IPS-18a (cell line): ENCODE results near the gene ACSL1.

Experiments
- H3K27ac ChIP-seq: one replicate; pipeline ENCODE4 v1.5.1; 2013; ENCODE audit warnings: low read length
- H3K27me3 ChIP-seq: one replicate; pipeline ENCODE4 v1.6.1; 2013; ENCODE audit warnings: mild to moderate bottlenecking, low read length; ENCODE audit not compliant: control insufficient read depth, insufficient read depth
- H3K36me3 ChIP-seq: one replicate; pipeline ENCODE4 v1.6.1; 2013; ENCODE audit warnings: low read depth, low read length; ENCODE audit not compliant: control insufficient read depth
- H3K4me1 ChIP-seq: one replicate; pipeline ENCODE4 v1.6.1; 2013; ENCODE audit warnings: low read depth, low read length; ENCODE audit not compliant: control insufficient read depth
- H3K4me3 ChIP-seq: one replicate; pipeline ENCODE4 v1.5.1; 2013; ENCODE audit warnings: low read length
- H3K9ac ChIP-seq: one replicate; pipeline ENCODE4 v1.6.1; 2013; ENCODE audit warnings: mild to moderate bottlenecking, low read length, moderate library complexity
- H3K9me3 ChIP-seq: one replicate; pipeline ENCODE4 v1.6.1; 2013; ENCODE audit warnings: low read depth, low read length; ENCODE audit not compliant: control insufficient read depth

ACSL1 gene

DNA sequence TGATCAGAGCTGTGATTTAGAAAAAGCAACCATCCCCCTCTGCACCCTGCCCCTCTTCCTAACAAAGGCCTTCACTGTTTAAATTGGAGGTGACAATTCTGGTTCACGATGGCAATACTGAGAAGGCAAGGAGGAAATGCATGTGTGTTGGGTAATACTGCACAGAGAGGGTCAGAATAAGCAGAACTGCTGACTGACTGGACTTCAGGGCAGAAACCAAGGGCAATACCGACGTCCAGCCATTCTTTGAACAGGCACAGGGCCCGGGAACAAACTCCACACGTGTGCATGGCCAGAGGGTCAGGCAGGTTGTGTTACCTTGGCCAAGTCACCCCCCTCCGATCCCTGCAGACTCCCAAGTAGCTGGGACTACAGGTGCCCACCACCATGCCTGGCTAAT, 6.0 kb downstream of the ACSL1 start:
- peaks cover 5% of the 10 kb centered on the region for H3K4me1 ChIP-seq
- H3K4me3 ChIP-seq = no peak overlapping the region
- H3K9ac ChIP-seq = no peak overlapping the region
- no peak overlapping the region for H3K27ac ChIP-seq
- peaks cover 26% of the 10 kb centered on the region for H3K27me3 ChIP-seq
- no peaks in the 10 kb centered on the region for H3K9me3 ChIP-seq
- H3K36me3 ChIP-seq = no peaks in the 10 kb centered on the region

DNA sequence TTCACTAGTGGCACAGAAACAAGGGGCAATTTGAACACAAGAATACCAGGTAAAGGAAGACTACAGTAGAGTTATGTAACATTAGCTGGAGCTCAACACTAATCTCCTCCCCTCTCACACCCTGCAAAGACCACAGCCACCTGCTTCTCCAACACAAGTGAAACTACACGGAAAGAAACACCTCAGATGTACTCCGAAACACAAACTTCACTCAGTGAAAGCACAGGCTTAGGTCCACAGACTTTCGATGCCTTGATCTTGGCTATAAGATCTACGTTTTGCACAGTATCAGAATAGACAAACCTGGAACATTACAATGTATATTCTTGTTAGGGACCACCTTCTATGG, 7.6 kb downstream of the ACSL1 start:
- Histone ChIP-seq H3K4me3 (no peak overlapping the region), H3K9ac (no peak overlapping the region), H3K9me3 (no peaks in the 10 kb centered on the region), H3K27me3 (peaks cover 10% of the 10 kb centered on the region), H3K27ac (no peak overlapping the region), H3K36me3 (no peaks in the 10 kb centered on the region), H3K4me1 (peaks cover 5% of the 10 kb centered on the region)

DNA sequence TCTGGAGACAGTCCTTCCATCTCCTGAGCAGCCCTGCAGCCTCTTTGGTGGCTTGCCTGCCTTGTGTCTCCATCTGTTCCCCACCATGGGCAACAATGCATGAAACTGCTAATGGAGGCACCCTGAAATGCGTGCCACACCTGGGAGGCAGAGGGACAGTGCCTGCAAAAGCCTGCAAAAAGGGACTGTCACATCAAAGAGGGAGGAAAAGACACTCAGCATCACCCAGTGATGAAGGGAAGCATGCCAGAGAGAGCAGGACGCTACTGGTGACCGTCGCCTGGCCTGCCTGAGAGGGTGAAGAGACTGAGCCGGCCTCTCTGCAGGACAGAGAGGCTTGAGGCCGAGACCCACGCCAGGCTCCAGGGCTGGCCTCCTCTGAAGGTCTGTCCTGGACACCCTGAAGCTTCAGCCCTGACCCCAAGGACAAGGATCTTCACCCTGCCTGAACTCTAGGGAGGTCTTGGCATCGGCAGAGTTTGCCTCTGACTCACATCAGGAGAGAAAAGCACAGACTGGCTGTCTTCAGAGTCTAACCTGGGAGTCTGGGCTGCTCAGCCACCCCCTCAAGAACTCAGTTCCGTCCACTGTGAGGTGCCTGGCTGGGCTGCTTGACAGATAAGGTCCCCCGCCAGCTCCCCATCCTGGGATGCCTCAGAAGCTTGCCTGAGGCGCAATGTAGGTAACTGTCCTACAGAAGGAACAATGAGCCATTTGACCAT, 8.1 kb downstream of the ACSL1 start:
- H3K9me3 ChIP-seq = no peaks in the 10 kb centered on the region
- no peak overlapping the region for H3K4me3 ChIP-seq
- no peak overlapping the region for H3K9ac ChIP-seq
- peaks cover 5% of the 10 kb centered on the region for H3K27me3 ChIP-seq
- H3K4me1 ChIP-seq = peaks cover 5% of the 10 kb centered on the region
- no peaks in the 10 kb centered on the region for H3K36me3 ChIP-seq
- H3K27ac ChIP-seq = no peak overlapping the region

DNA sequence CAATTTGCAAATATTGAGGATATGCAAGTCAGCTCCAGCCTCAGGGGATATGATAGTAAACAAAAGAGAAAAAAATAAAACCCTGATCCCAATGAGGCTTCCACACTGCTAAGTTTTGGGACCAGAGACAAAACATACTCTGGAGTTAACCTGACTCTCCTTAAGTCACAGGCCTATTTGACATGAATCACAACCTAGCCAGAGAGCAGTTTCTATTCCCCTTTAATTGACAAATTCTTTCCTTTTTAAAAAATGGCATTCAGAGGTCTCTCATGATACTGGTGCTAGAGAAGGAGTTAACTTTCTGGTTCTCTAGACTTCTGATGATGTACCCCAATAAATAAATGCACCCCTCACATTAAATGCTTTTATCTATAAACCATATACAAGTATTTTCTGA, 8.8 kb downstream of the ACSL1 start:
- H3K9ac ChIP-seq = no peak overlapping the region
- no peaks in the 10 kb centered on the region for H3K9me3 ChIP-seq
- peaks cover 5% of the 10 kb centered on the region for H3K4me1 ChIP-seq
- H3K36me3 ChIP-seq = no peaks in the 10 kb centered on the region
- no peak overlapping the region for H3K4me3 ChIP-seq
- no peak overlapping the region for H3K27ac ChIP-seq
- no peaks in the 10 kb centered on the region for H3K27me3 ChIP-seq

DNA sequence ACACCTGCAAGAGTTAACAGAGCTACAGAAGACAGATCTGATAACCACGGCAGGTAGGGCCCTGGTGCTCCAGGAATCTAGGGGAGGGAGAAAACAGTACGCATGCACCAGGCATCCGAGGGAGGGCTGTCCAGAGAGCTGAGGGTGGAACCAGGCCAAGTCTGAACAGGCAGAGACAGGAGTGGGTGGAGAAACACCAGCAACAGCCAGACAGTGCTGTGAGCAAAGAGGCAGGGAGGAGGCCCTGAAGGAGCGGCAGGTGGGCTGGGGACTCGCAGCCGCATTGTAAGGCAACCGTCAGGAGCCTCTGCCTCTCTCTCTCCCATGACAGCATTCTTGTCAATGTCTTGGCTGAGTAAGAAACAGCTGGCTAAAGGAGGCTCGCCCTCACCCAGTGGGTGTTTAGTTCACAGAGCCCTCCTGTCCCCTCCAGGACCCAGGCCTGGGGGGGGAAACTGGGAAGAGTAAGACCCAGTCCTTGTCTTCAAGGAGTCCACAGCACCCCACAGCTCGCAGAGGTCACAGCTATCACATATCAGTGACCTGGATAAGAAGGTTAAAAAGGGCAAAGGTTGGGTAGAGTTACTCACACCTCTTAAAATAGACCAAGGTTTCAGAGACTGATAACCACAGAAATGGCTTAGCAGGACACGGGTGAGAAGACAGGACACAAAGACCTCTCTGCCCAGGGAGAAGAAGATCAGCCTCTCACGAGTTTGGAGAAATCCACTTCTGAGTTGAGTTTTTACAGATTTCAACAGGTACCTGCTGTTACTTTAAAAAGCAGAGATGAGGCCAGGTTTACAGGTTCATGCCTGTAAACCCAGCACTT, 10.5 kb downstream of the ACSL1 start:
- H3K9me3 ChIP-seq = no peaks in the 10 kb centered on the region
- H3K9ac ChIP-seq = no peak overlapping the region
- no peaks in the 10 kb centered on the region for H3K36me3 ChIP-seq
- no peaks in the 10 kb centered on the region for H3K27me3 ChIP-seq
- peaks cover 5% of the 10 kb centered on the region for H3K4me1 ChIP-seq
- H3K27ac ChIP-seq = no peak overlapping the region
- H3K4me3 ChIP-seq = no peak overlapping the region

DNA sequence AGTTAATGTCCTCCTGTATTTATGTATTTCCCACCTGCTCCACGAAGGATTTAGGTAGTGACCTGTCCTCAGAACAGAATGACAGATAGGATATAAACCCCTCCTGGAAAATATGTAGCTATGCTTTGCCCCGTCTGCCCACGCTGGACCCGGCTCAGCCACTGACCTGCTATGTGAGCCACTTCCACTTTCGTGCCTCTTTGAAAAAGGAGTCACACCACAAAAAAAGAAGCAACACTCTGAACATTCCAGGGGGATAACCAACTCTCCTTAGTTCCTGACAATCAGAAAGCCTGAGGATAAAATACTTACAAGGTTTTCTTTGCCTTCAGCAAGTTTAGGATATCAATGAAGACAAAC, 11.1 kb downstream of the ACSL1 start:
- Histone ChIP-seq H3K27ac (no peak overlapping the region), H3K4me3 (no peak overlapping the region), H3K4me1 (peaks cover 5% of the 10 kb centered on the region)

DNA sequence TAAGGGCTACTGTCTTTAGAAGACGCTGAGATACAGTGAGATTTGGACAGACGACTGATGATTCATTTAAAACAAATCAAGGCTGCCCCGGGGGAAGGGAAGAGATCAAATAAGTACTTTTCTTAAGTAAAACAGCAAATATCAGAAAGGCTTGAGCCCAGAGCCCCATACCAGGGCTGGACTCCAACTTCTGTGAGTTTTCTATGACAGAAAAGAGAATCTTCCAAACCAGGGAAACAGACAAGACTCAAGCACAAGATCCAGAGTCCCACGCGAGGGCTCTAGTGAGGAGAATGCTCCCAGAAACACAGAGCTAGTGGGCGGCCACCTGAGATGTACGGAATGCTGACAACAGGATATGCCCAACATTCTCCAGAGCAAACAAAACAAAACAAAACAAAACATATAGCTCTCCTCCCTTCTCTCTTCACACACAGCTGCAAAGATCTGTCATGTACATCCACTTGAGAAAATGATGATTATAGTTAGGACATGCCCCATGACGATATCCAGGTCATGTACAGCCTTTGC, 13.1 kb downstream of the ACSL1 start:
- Histone ChIP-seq H3K4me3 (no peak overlapping the region), H3K36me3 (no peaks in the 10 kb centered on the region), H3K27me3 (peaks cover 3% of the 10 kb centered on the region), H3K9me3 (no peaks in the 10 kb centered on the region), H3K27ac (no peak overlapping the region), H3K4me1 (peaks cover 21% of the 10 kb centered on the region), H3K9ac (no peak overlapping the region)

More for the DNA sequence above, 11.1 kb downstream of the ACSL1 start:
- H3K36me3 ChIP-seq = no peaks in the 10 kb centered on the region
- no peak overlapping the region for H3K9ac ChIP-seq
- H3K27me3 ChIP-seq = no peaks in the 10 kb centered on the region
- H3K9me3 ChIP-seq = no peaks in the 10 kb centered on the region

DNA sequence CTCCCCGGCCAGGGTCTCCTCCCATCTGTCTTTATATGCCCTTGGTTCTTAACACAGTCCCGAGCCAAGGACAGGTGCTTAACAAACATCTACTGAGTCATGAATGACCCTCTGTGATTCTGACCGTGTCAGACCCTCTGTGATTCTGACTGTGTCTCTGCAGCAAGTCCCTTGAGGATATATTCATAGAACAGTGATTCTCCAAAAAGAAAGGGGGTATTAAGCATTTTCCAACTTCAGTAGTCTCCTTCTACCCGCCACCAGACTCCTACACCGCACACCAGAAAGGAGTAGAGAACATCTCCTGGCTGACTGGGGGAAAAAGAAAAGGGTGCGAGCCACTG, 13.6 kb downstream of the ACSL1 start:
- Histone ChIP-seq H3K36me3 (no peaks in the 10 kb centered on the region), H3K27ac (no peak overlapping the region), H3K4me3 (no peak overlapping the region), H3K9me3 (no peaks in the 10 kb centered on the region), H3K4me1 (peaks cover 22% of the 10 kb centered on the region), H3K9ac (no peak overlapping the region), H3K27me3 (peaks cover 8% of the 10 kb centered on the region)

DNA sequence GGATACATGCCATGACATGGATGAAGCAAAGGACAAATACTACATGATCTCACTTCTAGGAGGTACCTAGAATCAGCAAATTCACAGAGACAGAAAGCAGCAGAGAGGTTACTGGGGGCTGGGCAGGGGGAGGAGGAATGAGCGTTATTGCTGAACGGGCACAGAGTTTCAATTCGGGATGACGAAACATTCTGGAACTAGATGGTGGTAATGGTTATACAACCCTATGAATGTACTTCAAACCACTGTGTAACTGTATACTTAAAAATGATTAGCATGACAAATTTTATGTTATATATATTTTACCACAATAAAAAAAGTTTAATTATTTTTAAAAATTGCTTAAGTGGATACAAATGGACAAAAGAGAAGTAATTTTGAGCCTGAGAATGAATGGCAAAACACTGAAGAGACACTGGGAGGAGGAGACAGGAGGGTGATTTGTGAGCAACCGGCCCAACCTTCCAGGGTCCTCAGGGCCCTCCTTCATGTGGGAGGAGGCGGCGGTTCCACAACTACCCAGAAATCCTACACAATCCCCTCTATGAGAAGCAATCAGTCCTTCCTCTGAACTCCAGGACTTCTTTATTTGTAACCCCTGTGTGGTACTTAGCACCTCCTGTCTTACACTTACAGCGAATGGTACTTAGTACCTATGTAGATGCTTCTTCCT, 14.1 kb downstream of the ACSL1 start:
- H3K27me3 ChIP-seq = peaks cover 8% of the 10 kb centered on the region
- H3K4me3 ChIP-seq = no peak overlapping the region
- H3K27ac ChIP-seq = no peak overlapping the region
- H3K36me3 ChIP-seq = no peaks in the 10 kb centered on the region
- H3K4me1 ChIP-seq = peaks cover 22% of the 10 kb centered on the region
- H3K9ac ChIP-seq = no peak overlapping the region
- no peaks in the 10 kb centered on the region for H3K9me3 ChIP-seq

DNA sequence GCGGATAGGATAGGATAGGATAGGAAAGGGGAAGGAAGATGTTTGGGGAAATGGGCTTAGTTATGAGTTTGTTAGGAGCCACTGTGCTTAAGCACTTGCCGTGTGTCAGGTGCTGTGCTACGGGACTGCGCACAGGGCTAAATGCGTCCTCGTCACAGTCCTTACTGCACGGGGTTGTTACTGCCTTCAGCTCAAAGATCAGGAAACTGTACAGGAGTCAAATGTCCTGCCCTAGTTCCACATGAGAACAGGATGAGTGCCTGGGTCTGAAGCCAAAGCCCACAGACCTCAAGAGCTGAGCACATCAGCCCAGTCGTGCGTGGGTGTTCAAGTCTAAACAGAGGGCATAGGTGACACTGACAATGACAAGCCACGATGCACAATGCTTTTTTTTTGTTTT, 15.0 kb downstream of the ACSL1 start:
- Histone ChIP-seq H3K9ac (no peak overlapping the region), H3K4me1 (peaks cover 25% of the 10 kb centered on the region)

DNA sequence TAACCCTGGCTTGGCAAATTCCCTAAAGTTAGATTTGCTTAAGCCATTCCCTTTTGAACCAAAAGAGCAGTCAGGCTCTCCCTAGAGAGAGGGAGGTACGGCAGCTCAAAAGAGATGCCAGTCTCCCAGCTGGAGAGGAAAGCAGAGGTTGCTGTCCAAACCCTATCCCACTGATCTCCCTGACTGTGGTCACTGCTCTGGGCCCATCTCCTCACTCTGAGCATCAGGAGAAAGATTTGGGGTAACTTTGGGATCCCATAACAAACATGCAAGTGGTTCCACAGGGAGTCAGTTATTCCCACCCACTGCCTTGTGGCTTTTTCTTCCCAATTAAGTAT, 17.1 kb downstream of the ACSL1 start:
- Histone ChIP-seq H3K9me3 (no peaks in the 10 kb centered on the region), H3K36me3 (no peaks in the 10 kb centered on the region), H3K4me3 (peak overlapping the region; percentile 8), H3K27ac (no peak overlapping the region), H3K27me3 (peaks cover 8% of the 10 kb centered on the region), H3K9ac (no peak overlapping the region), H3K4me1 (peaks cover 23% of the 10 kb centered on the region)

More for the DNA sequence above, 15.0 kb downstream of the ACSL1 start:
- H3K9me3 ChIP-seq = no peaks in the 10 kb centered on the region
- H3K27ac ChIP-seq = no peak overlapping the region
- no peaks in the 10 kb centered on the region for H3K36me3 ChIP-seq
- H3K27me3 ChIP-seq = peaks cover 8% of the 10 kb centered on the region
- H3K4me3 ChIP-seq = no peak overlapping the region
